ENCODE measurements around the gene SWI5. TPM values are rescaled to one million over a fixed set of nuclear protein-coding genes. Genes with fewer than 3 reads are reported as not detected.

SWI5 gene
- 40.0 to 45.3 TPM (median 42.0 TPM) in 5 replicates for total RNA-seq (2022; extraction: Qiagen RNA extraction)

DNA sequence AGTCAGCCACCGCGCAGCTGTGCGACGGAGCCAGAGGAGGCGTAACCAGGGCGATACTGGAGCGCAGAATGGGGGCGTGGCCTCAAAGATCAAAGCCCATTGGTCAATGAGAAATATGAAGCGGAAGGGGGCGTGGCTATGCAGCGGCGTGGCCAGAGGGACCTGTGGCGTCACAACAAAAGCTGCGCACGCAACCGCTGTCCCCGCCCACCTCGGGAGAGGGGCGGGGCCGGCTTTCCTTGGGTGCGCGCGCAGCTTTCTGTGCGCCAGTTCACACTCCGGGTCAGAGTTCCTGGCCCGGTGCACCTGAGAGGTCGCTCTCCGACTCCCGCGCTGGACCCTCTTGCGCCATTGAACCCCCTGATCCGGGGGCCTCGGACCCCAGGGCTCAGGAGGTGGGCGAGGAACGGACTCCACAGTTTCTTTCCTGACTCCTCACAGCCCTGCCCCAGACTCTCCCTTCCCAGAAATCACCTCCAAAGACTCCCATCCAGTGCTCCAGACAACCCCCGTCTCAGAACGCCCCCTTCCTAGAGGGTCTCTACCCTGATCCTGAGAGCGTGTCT lies at the start of gene SWI5:
SWI5 (plus strand) TSS at position 269 of the 566 bp plus-strand sequence.

DNA sequence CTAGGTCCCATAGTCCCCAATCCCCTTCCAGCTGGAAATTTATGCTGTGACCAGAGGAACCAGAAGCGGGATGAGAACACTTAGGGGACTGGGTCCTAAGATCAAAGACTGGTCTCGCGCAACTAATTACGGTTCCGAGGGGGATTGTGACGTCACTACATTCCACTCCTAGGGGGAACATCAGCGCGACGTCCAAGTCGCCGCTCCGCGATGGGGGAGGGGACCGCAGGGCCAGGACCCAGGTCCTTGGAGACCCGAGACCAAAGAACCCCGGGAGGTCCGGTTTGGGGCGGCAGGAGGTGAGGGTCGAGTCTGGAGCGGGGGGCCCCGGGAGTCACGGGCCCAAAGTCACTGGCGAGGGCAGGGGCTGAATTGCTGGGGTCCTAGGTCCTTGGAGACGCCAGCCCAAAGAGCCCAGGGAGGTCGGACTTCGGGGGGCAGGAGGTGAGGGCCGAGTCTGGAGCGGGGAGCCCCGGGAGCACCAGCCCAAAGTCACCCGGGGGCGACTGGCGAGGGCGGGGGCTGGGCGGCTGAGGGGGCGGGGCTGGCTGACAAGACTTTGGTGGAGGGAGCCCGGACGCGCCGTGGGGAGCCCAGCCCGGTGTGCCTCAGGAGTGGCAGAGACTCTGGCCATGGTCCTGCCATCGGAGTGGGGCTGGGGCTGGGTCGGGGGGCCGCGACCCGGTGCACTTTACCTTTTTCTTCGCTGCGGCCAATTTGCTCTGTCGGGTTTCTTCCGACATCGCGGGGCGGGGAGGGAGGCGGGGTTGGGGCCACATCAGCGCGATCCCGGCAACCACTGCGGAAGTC lies 673 bp upstream of the SWI5 start, which contains the start of gene GOLGA2:
GOLGA2 (minus strand) TSS at position 810 of the 810 bp plus-strand sequence; CDS start at position 779, 31 bp downstream.

DNA sequence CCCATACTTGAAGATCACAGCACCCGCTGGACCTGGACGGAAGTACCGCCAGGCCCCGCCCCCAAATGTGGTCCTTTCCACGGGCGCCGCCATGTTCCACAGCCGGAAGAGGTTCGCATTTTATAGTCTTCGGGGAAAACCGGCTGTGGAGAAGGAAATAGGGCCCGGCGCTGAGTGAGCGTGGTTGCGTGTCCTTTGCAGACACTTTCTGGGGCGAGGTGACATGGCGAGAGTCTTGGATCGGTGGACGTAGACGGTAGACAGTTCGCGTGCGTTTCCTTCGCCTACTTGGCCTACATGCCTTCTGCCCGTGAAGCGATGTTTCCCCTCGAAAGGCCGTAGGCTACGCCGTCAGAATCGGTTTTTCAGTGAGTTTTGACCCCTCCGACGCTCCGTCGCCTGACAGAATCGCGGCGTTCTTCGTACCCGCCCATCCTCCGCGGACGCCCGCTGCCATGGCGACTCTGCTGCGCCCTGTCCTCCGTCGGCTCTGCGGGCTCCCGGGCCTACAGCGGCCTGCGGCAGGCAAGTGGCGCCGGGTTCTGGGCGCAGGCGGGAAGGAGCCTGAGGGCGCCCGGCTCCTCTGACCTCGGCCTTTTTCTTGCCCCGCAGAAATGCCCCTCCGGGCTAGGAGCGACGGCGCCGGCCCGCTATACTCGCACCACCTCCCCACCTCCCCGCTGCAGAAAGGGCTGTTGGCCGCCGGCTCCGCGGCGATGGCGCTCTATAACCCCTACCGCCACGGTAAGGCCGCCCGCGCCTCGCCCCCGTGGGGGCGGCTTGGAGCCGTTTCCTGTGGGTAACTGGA lies 46.5 kb downstream of the SWI5 start, which contains the start of the genes COQ4 and TRUB2:
COQ4 (plus strand) TSS at position 436 of the 808 bp plus-strand sequence; CDS start at position 456, 20 bp downstream.
TRUB2 (minus strand) TSS at position 44 of the 808 bp plus-strand sequence; CDS start at position 5, 39 bp downstream.

Other genes starting within 250 kb of the SWI5 start
- 4.9 to 8.2 TPM (median 7.3 TPM) in 5 replicates for gene NAIF1, start 209.0 kb upstream of the SWI5 start, total RNA-seq (2022; extraction: Qiagen RNA extraction)
- 7.0 to 8.3 TPM (median 7.7 TPM) in 5 replicates for gene SLC25A25, start 208.0 kb upstream of the SWI5 start, total RNA-seq (2022; extraction: Qiagen RNA extraction)
- gene PTGES2, start 148.5 kb upstream of the SWI5 start, total RNA-seq (2022; extraction: Qiagen RNA extraction): 72.5 to 107 TPM (median 99.1 TPM) in 5 replicates
- gene LCN2, start 126.8 kb upstream of the SWI5 start, total RNA-seq (2022; extraction: Qiagen RNA extraction): 2.8 to 7.2 TPM (median 3.2 TPM) in 5 replicates
- gene BBLN, start 116.0 kb upstream of the SWI5 start, total RNA-seq (2022; extraction: Qiagen RNA extraction): 37.1 to 68.4 TPM (median 58.2 TPM) in 5 replicates
- gene CIZ1, start 84.7 kb upstream of the SWI5 start, total RNA-seq (2022; extraction: Qiagen RNA extraction): 65.3 to 106 TPM (median 101 TPM) in 5 replicates
- 62.4 to 106 TPM (median 95.8 TPM) in 5 replicates for gene DNM1, start 72.9 kb upstream of the SWI5 start, total RNA-seq (2022; extraction: Qiagen RNA extraction)
- 32.7 to 51.6 TPM (median 49.0 TPM) in 5 replicates for gene GOLGA2, start 269 bp upstream of the SWI5 start, total RNA-seq (2022; extraction: Qiagen RNA extraction)
- gene TRUB2, start 46.2 kb downstream of the SWI5 start, total RNA-seq (2022; extraction: Qiagen RNA extraction): 37.3 to 48.1 TPM (median 45.7 TPM) in 5 replicates
- gene COQ4, start 46.6 kb downstream of the SWI5 start, total RNA-seq (2022; extraction: Qiagen RNA extraction): 52.3 to 62.0 TPM (median 59.4 TPM) in 5 replicates
- gene SLC27A4, start 64.3 kb downstream of the SWI5 start, total RNA-seq (2022; extraction: Qiagen RNA extraction): 30.9 to 49.0 TPM (median 46.0 TPM) in 5 replicates
- gene URM1, start 95.1 kb downstream of the SWI5 start, total RNA-seq (2022; extraction: Qiagen RNA extraction): 65.0 to 80.0 TPM (median 77.2 TPM) in 5 replicates
- 32.0 to 41.9 TPM (median 36.3 TPM) in 5 replicates for gene CERCAM, start 144.6 kb downstream of the SWI5 start, total RNA-seq (2022; extraction: Qiagen RNA extraction)
- gene ODF2, start 179.7 kb downstream of the SWI5 start, total RNA-seq (2022; extraction: Qiagen RNA extraction): 19.8 to 28.8 TPM (median 27.4 TPM) in 5 replicates
- 27.2 to 35.5 TPM (median 32.7 TPM) in 5 replicates for gene GLE1, start 228.4 kb downstream of the SWI5 start, total RNA-seq (2022; extraction: Qiagen RNA extraction)

All from A549 treated with dexamethasone at 1 μM for 4 hours (cell line).